ENCODE results near the gene UCP3.

DNA sequence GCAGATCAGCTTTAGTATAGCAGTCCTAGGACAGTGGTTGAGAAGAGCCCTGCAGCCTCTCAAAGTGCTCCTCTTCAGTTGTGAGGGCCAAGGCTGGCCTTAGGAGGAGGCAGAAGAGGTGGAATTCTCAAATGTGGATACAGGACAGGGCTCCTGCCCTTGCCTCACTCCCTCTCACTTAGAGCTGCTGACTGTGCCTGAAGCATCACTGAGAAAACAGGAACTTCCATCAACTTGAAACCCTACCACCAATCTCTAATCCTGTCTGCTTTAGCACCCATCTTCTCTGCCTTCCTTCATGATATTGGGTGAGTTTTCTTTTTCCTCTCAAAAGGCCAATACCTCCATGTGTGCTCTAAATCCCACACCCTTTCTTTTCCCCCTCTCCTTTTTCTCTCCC is 14.4 kb upstream of the UCP3 start:
- TF ChIP-seq ZNF70 (CRISPR knock-in tag; IDR thresholded peaks at IDR 0.05): no peak
- TF ChIP-seq ZFP3 (CRISPR knock-in tag; IDR thresholded peaks at IDR 0.05): no peak

All from SK-N-SH treated with all-trans-retinoic acid at 6 μM for 48 hours (cell line).